Hematopoietic multipotent progenitor cell (in vitro differentiated cells): ENCODE results near the gene CYB5D1. TPM values are rescaled to one million over a fixed set of nuclear protein-coding genes. Genes with fewer than 3 reads are reported as not detected.
"Not testable (repeated sequence)": the region's sequence is repeated elsewhere in the genome, so short reads cannot be mapped to it uniquely, and the experiment has no call there.

Experiments used
- DNase-seq, 3 donors: peaks; one replicate each; pipeline ENCODE4 v3.0.0-alpha.2; 2011 to 2015; ENCODE audit warnings: low read depth in 2 of 3, low spot score in 2 of 3
- total RNA-seq: library from RNA; depleted of rRNA; stranded (reverse); fragments of >200 nt; gene quantifications from one replicate; pipeline ENCODE4 v1.2.3, GENCODE V29; 2012

The CYB5D1 gene
- total RNA-seq, result 9.4 TPM

GRCh38 chr17:7857713-7858521, at the start of gene CYB5D1:
Gene CYB5D1, plus strand, starts transcription at chr17:7858003. Its CDS starts 132 bp downstream, at chr17:7858135.
- DNase-seq, result peak; percentile 93 to 96 (median 94)

- no peak for DNase-seq
Observed at GRCh38 chr17:7809086-7809790, 48.6 kb upstream of the CYB5D1 start.

- DNase-seq, result not testable (repeated sequence)
Observed at GRCh38 chr17:7809791-7810343, 47.9 kb upstream of the CYB5D1 start.

GRCh38 chr17:7811251-7811650, 46.6 kb upstream of the CYB5D1 start:
- peak in 2 of 3 donors; percentile 13 to 43 for DNase-seq

- DNase-seq, result no peak
Observed at GRCh38 chr17:7814969-7815368, 42.8 kb upstream of the CYB5D1 start.

- no peak for DNase-seq
Observed at GRCh38 chr17:7816926-7817642, 40.7 kb upstream of the CYB5D1 start.

- no peak for DNase-seq
Observed at GRCh38 chr17:7817643-7817964, 40.2 kb upstream of the CYB5D1 start.

GRCh38 chr17:7818026-7818425, 39.8 kb upstream of the CYB5D1 start:
- no peak for DNase-seq

- no peak for DNase-seq
Observed at GRCh38 chr17:7818746-7819645, 38.8 kb upstream of the CYB5D1 start.

- no peak for DNase-seq
Observed at GRCh38 chr17:7820231-7820630, 37.6 kb upstream of the CYB5D1 start.

GRCh38 chr17:7822126-7822525, 35.7 kb upstream of the CYB5D1 start:
- DNase-seq, result no peak

- DNase-seq, result no peak
Observed at GRCh38 chr17:7823581-7824001, 34.2 kb upstream of the CYB5D1 start.

- no peak for DNase-seq
Observed at GRCh38 chr17:7824021-7824924, 33.5 kb upstream of the CYB5D1 start.

- DNase-seq, result no peak
Observed at GRCh38 chr17:7825206-7825990, 32.4 kb upstream of the CYB5D1 start.

GRCh38 chr17:7830616-7831015, 27.2 kb upstream of the CYB5D1 start:
- no peak for DNase-seq

- DNase-seq, result no peak
Observed at GRCh38 chr17:7831233-7831632, 26.6 kb upstream of the CYB5D1 start.

- DNase-seq, result no peak
Observed at GRCh38 chr17:7832431-7832830, 25.4 kb upstream of the CYB5D1 start.

- DNase-seq, result no peak
Observed at GRCh38 chr17:7833011-7833794, 24.6 kb upstream of the CYB5D1 start.
